HS-5 (cell line): ENCODE measurements around the gene GPC6.

Experiments used
- DNase-seq: peaks from one replicate; pipeline ENCODE4 v3.0.0-alpha.2; 2012; ENCODE audit warnings: low read depth

GPC6 gene

GRCh38 chr13:93372856-93373255, 146.2 kb downstream of the GPC6 start:
- no peak for DNase-seq

- DNase-seq: no peak
These were observed 148.9 kb downstream of the GPC6 start for GRCh38 chr13:93375491-93375890.

GRCh38 chr13:93377196-93377595, 150.6 kb downstream of the GPC6 start:
- no peak for DNase-seq

GRCh38 chr13:93378184-93378583, 151.6 kb downstream of the GPC6 start:
- DNase-seq: no peak

- no peak for DNase-seq
These were observed 159.5 kb downstream of the GPC6 start for GRCh38 chr13:93386116-93386515.

GRCh38 chr13:93388701-93389100, 162.1 kb downstream of the GPC6 start:
- DNase-seq: no peak

GRCh38 chr13:93397619-93398018, 171.0 kb downstream of the GPC6 start:
- no peak for DNase-seq

GRCh38 chr13:93398167-93399035, 171.8 kb downstream of the GPC6 start:
- no peak for DNase-seq

- DNase-seq: no peak
These were observed 172.6 kb downstream of the GPC6 start for GRCh38 chr13:93399212-93399611.

- no peak for DNase-seq
These were observed 179.5 kb downstream of the GPC6 start for GRCh38 chr13:93406136-93406535.

GRCh38 chr13:93407551-93407950, 180.9 kb downstream of the GPC6 start:
- DNase-seq: no peak

GRCh38 chr13:93409001-93409400, 182.4 kb downstream of the GPC6 start:
- DNase-seq: no peak

- DNase-seq: no peak
These were observed 183.2 kb downstream of the GPC6 start for GRCh38 chr13:93409816-93410215.

GRCh38 chr13:93411186-93411680, 184.6 kb downstream of the GPC6 start:
- no peak for DNase-seq

GRCh38 chr13:93412676-93413075, 186.1 kb downstream of the GPC6 start:
- DNase-seq: no peak

- DNase-seq: no peak
These were observed 187.5 kb downstream of the GPC6 start for GRCh38 chr13:93413972-93414717.

GRCh38 chr13:93416736-93417355, 190.2 kb downstream of the GPC6 start:
- no peak for DNase-seq

- DNase-seq: no peak
These were observed 191.8 kb downstream of the GPC6 start for GRCh38 chr13:93418398-93418797.

GRCh38 chr13:93420206-93420605, 193.6 kb downstream of the GPC6 start:
- DNase-seq: no peak

- no peak for DNase-seq
These were observed 194.3 kb downstream of the GPC6 start for GRCh38 chr13:93420887-93421286.

GRCh38 chr13:93422980-93423543, 196.5 kb downstream of the GPC6 start:
- DNase-seq: no peak

GRCh38 chr13:93425411-93425810, 198.8 kb downstream of the GPC6 start:
- DNase-seq: no peak
